ENCODE results near the gene SLC25A23.

Gene SLC25A23

DNA sequence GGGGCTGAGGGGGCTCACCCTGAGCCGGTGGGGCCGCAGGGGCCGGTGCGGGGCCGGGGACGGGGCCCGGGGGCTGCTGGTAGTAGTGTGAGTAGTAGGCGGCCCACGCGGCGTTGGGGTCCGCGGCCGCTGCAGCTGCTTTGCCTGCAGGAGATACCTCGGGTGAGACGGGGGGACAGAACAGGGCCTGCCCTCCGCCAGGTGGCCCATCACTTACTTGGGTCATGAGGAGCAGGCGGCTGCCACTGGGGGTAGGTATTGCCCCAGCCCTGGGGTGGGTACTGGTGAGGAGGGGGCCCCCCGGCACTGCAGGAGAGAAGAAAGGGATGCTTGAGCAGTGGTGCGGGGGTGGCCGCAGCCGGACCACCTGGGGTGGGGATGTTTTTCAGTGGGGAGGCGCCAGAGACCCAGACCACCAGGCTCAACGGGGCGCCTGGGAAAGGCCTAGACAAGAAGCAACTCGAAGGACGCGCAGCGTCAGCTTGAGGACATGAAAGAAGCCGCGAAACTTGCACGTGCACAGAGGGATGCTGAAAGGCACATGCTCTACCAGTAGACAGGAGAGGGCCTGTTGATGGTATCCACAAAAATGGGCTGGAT lies 43.9 kb downstream of the SLC25A23 start:
- Histone ChIP-seq H3K4me3 (ENCODE audit: low read length, poor library complexity, severe bottlenecking) (no peak overlapping the region), H3K4me2 (ENCODE audit: low read depth, low read length, poor library complexity, severe bottlenecking) (no peak overlapping the region), H3K9ac (ENCODE audit: low read depth, low read length, poor library complexity, severe bottlenecking) (no peak overlapping the region), H3K36me3 (ENCODE audit: insufficient read depth, low read length) (peaks cover 77% of the 10 kb centered on the region), H2AFZ (ENCODE audit: low read length) (no peak overlapping the region), H3K9me2 (replicated peaks; ENCODE audit: low read depth, low read length) (no peaks in the 10 kb centered on the region), H3K4me1 (ENCODE audit: insufficient read depth, low read length, poor library complexity, severe bottlenecking) (no peaks in the 10 kb centered on the region), H3F3A (ENCODE audit: low read depth) (no peaks in the 10 kb centered on the region), H3K79me2 (ENCODE audit: insufficient read depth, low read length) (peaks cover 35% of the 10 kb centered on the region), H4K20me1 (ENCODE audit: insufficient read depth, low read length, poor library complexity, severe bottlenecking) (peaks cover 63% of the 10 kb centered on the region), H3K27me3 (ENCODE audit: insufficient read depth, low read length, poor library complexity, severe bottlenecking) (no peaks in the 10 kb centered on the region), H3K9me3 (ENCODE audit: insufficient read depth, low read depth, low read length) (no peaks in the 10 kb centered on the region)
- no peak for TF ChIP-seq EZH2phosphoT487 (IDR thresholded peaks at IDR 0.05; ENCODE audit: borderline replicate concordance)
- TF ChIP-seq, protein P1, sequence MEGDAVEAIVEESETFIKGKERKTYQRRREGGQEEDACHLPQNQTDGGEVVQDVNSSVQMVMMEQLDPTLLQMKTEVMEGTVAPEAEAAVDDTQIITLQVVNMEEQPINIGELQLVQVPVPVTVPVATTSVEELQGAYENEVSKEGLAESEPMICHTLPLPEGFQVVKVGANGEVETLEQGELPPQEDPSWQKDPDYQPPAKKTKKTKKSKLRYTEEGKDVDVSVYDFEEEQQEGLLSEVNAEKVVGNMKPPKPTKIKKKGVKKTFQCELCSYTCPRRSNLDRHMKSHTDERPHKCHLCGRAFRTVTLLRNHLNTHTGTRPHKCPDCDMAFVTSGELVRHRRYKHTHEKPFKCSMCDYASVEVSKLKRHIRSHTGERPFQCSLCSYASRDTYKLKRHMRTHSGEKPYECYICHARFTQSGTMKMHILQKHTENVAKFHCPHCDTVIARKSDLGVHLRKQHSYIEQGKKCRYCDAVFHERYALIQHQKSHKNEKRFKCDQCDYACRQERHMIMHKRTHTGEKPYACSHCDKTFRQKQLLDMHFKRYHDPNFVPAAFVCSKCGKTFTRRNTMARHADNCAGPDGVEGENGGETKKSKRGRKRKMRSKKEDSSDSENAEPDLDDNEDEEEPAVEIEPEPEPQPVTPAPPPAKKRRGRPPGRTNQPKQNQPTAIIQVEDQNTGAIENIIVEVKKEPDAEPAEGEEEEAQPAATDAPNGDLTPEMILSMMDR (conservative IDR thresholded peaks at IDR 0.05; ENCODE audit: low read length): no peak

DNA sequence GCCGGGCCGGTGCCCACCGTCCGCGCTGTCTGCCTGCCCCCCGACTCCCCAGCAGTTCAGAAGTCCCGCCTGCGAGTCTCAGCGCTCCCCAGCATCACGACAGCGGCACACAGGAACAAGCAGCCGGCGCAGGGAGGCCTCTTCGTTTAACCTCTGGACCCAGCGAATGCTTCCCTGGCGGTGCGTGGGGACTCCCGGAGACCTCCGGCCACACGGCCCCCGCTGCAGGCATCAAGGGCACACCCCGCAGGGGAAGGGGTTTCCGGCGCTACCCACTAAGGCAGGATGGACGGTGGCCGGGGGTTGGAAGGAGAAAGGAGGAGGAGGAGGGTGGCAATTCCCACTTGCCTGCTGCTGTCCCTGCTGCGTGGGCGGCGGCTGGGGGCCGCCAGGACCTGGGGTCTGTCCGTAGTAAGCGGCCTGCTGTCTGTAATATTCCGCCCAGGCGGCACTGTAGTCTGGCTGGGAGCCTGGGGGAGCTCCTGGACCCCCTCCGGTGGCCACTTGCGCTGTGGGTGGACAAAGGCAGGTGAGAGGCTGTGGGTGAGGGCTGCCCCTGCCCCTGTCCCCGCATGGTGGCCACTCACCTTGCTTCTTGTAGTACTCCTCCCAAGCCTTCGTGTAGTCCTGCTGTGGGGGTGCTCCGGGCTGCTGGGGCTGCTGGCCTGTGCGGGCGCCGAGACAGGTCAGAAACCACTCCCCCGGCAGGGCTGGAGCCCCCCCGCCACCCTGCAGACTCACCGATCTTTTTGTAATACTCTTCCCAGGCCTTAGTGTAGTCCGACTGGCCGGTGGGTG lies 44.6 kb downstream of the SLC25A23 start:
- no peak overlapping the region for H2AFZ ChIP-seq (ENCODE audit: low read length)
- H3K9me2 ChIP-seq (replicated peaks; ENCODE audit: low read depth, low read length): no peaks in the 10 kb centered on the region
- no peak overlapping the region for H3K4me2 ChIP-seq (ENCODE audit: low read depth, low read length, poor library complexity, severe bottlenecking)
- H3K4me3 ChIP-seq (ENCODE audit: low read length, poor library complexity, severe bottlenecking): no peak overlapping the region
- TF ChIP-seq, protein P1 (conservative IDR thresholded peaks at IDR 0.05; ENCODE audit: low read length): no peak
- TF ChIP-seq EZH2phosphoT487 (IDR thresholded peaks at IDR 0.05; ENCODE audit: borderline replicate concordance): no peak
- no peaks in the 10 kb centered on the region for H3K9me3 ChIP-seq (ENCODE audit: insufficient read depth, low read depth, low read length)
- no peaks in the 10 kb centered on the region for H3F3A ChIP-seq (ENCODE audit: low read depth)
- peaks cover 56% of the 10 kb centered on the region for H4K20me1 ChIP-seq (ENCODE audit: insufficient read depth, low read length, poor library complexity, severe bottlenecking)
- H3K79me2 ChIP-seq (ENCODE audit: insufficient read depth, low read length): peaks cover 28% of the 10 kb centered on the region
- no peak overlapping the region for H3K9ac ChIP-seq (ENCODE audit: low read depth, low read length, poor library complexity, severe bottlenecking)
- no peaks in the 10 kb centered on the region for H3K27me3 ChIP-seq (ENCODE audit: insufficient read depth, low read length, poor library complexity, severe bottlenecking)
- peaks cover 70% of the 10 kb centered on the region for H3K36me3 ChIP-seq (ENCODE audit: insufficient read depth, low read length)
- H3K4me1 ChIP-seq (ENCODE audit: insufficient read depth, low read length, poor library complexity, severe bottlenecking): no peaks in the 10 kb centered on the region

DNA sequence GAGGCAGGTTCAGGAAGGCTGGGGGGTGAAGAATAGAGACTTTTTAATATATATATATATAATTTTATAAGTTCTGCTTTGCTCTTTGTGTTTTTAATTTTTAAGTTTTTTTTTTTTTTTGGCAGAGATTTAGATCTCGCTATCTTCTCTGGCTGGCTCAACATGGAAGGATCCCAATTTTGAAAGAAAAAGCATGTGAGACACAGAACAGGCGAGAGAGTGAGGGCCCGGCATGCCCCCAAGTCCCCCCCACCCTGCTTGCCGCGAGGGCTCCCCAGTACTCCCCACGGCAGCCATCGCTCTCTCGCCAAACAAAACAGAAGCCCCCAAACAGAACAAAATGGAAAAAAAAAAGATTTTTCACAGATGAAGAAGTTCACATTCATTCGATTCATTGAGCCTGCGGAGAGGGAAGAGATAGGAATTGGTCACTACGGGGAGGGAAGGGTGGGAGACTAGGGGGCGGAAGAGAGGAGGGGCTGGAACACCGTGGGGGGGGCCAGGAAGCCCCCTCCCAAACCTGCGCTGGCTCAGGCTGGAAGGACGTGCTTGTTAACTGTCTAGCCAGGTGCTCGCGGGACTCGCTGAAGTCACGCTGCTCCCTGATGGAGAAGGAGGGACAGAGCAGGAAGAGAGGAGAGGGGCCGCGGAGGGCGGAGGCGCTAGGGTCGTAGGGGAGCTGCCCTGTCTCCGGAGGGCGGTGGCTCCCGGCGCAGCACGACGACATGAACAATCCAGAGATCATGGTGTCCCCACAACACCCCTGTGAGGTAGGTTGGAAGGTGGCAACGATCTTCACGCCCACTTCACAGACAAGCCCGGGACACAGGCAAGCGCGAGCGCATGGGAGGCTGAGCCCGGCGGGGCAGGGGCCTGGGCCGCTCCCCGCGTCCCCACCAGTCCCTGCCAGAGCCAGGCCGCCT lies 45.6 kb downstream of the SLC25A23 start:
- no peaks in the 10 kb centered on the region for H3F3A ChIP-seq (ENCODE audit: low read depth)
- TF ChIP-seq EZH2phosphoT487 (IDR thresholded peaks at IDR 0.05; ENCODE audit: borderline replicate concordance): no peak
- TF ChIP-seq, protein P1 (conservative IDR thresholded peaks at IDR 0.05; ENCODE audit: low read length): no peak
- H3K79me2 ChIP-seq (ENCODE audit: insufficient read depth, low read length): peaks cover 17% of the 10 kb centered on the region
- no peak overlapping the region for H3K4me3 ChIP-seq (ENCODE audit: low read length, poor library complexity, severe bottlenecking)
- H2AFZ ChIP-seq (ENCODE audit: low read length): no peak overlapping the region
- H3K9me3 ChIP-seq (ENCODE audit: insufficient read depth, low read depth, low read length): no peaks in the 10 kb centered on the region
- no peaks in the 10 kb centered on the region for H3K9me2 ChIP-seq (replicated peaks; ENCODE audit: low read depth, low read length)
- peaks cover 46% of the 10 kb centered on the region for H4K20me1 ChIP-seq (ENCODE audit: insufficient read depth, low read length, poor library complexity, severe bottlenecking)
- H3K36me3 ChIP-seq (ENCODE audit: insufficient read depth, low read length): peaks cover 60% of the 10 kb centered on the region
- no peak overlapping the region for H3K9ac ChIP-seq (ENCODE audit: low read depth, low read length, poor library complexity, severe bottlenecking)
- no peaks in the 10 kb centered on the region for H3K27me3 ChIP-seq (ENCODE audit: insufficient read depth, low read length, poor library complexity, severe bottlenecking)
- H3K4me1 ChIP-seq (ENCODE audit: insufficient read depth, low read length, poor library complexity, severe bottlenecking): no peaks in the 10 kb centered on the region
- no peak overlapping the region for H3K4me2 ChIP-seq (ENCODE audit: low read depth, low read length, poor library complexity, severe bottlenecking)
